HG02588 (cell line): ENCODE results near the gene PIGR.

Source experiments
- ATAC-seq: cut with Tn5 transposase; IDR thresholded peaks from one replicate; pipeline ENCODE4 v1.9.1; 2021; ENCODE audit warnings: mild to moderate bottlenecking, moderate library complexity; ENCODE audit not compliant: unreplicated experiment

Gene PIGR

DNA sequence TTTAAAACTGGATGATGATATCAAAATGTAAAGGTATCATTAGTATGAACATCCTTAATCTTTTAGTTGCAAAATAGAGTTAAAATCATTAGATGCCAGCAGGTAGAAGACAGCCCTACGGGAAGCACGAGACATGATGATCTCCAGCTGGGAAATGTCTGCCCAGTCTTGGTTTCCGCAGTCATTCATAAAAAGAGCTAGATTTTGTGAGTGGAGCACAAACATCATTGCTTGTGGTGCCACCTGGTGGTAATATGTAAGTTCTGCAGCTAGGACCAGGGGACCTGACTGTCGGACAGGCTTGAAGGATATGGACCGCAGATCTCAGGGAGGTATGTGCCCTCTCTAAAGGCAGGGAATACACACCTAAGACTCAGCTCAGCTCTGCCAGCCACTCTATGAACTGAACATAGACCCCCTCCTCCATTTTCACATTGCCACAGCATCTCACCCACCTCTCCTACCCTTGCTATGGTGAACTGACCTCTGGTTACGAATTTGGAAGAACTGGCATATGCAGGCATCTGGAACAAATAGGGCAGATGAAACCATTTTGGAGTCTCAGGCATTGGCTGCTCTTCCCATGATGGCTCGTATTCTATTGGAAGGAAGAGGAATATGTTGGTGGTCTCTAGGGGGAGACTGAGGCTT lies 33.7 kb downstream of the PIGR start:
- ATAC-seq: no peak

DNA sequence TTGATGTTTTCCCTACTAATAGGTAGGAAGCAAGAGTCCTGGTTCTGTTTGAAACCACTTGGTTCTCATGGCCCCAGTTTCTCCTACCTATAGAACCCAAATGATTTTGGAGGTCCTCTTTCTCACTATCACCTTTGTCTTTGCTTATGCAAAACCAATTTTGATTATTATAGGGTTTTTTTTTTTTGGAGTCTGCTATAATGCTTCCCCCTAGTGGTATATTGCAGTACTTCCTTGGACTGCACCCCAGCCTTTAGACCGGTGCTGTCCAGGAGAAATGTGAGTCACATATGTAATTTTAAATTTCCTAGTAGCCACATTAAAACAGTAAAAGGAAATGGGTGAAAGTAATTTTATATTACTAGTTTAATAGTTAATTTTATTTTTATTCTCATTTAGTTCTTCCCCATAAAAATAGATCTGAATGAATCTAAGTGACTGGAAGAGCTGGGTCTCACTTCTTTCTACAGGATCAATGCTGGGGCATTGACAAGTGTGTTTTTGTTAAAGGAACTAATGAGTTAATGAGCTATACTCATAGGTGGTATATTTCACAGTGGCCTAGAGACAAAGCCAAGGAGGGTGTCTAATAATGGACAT lies 35.1 kb downstream of the PIGR start:
- no peak for ATAC-seq

DNA sequence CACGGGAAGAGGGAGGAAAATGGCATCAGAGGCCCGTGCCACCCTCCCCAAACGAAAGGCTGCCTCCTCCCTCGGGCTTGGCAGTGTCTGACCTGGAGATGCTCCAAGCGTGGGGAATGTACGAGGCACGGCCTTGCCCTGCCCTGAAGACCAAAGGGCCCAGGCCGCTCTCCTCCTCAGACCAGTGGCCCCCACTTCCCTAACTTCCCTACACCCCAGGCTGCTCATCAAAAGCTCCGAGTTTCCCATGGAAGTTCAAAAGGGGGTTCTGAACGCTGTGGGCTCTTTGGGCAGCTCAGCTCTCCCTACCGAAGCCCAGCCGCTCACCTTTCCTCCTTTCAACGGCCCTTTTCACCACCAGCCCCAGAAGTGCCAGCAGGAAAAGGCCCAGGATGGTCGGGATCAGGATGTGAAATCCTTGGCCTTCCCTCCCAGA lies 36.4 kb downstream of the PIGR start:
- ATAC-seq: no peak

DNA sequence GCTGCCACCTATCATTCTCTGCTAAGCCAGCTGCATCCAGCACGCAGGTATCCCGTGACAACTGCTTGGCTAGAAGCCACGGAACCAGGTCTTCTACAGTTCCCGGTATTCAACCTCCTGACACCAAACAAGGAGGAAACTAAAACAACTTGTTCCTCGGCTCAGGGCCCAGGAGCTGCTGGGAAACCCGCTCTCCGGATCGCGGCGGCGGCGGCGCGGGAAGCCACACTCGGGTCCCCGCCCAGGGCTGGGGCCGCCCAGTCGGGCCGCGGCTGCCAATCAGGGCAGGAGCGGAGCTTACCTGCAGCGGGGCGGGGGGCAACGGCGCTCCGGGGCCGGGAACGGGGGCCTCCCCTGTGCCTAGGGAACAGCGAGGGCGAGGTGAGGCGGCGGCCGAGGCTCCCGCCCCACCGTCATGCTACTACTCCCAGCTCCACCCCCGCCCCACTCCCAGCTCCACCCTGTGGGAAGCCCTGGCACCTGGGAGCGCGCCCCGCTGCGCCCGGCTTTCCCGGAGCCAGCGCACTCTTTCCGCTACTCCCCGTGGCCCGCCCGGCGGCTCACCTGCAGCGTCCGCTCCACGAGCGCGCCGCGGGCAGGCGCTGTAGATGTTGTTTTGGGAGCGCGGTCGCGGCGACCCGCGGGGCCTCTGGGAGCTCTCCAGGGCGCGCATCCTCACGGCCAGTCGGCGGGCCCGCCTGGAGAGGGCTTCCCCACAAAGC lies 36.9 kb downstream of the PIGR start:
- ATAC-seq: no peak

DNA sequence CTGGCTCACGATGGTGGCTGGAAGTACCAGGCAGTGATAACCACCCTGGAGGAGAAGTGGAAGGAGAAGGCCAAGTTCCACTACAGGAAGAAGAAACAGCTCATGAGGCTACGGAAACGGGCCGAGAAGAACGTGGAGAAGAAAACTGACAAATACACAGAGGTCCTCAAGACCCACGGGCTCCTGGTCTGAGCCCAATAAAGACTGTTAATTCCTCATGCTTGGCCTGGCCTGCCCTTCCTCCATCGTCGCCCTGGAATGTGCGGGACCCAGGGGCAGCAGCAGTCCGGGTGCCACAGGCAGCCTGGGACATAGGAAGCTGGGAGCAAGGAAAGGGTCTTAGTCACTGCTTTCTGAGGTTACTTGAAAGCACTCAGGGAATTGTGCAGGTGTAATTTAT lies 38.2 kb downstream of the PIGR start:
- no peak for ATAC-seq

DNA sequence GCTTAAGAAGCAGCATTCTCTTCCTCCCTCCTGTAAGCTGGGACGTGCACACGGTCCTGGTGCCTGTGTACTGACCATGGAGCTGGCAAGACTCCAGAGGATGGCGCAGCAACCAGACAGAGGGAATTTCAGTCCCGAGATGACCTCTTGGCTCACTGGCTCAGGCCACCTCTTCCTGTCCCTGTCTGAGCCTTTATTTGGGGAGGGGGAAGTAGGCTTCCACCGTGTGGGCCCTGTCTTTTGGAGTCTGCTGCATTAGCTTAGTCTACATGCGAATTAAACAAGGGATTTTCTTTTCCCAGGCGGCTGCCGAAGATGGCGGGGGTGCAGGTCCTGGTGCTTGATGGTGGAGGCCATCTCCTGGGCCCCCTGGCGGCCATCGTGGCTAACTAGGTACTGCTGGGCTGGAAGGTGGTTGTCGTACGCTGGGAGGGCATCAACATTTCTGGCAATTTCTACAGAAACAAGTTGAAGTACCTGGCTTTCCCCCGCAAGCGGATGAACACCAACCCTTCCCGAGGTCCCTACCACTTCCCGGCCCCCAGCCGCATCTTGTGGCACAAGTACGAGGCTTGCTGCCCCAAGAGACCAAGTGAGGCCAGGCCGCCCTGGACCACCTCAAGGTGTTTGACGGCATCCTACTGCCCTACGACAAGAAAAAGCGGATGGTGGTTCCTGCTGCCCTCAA lies 38.8 kb downstream of the PIGR start:
- no peak for ATAC-seq

DNA sequence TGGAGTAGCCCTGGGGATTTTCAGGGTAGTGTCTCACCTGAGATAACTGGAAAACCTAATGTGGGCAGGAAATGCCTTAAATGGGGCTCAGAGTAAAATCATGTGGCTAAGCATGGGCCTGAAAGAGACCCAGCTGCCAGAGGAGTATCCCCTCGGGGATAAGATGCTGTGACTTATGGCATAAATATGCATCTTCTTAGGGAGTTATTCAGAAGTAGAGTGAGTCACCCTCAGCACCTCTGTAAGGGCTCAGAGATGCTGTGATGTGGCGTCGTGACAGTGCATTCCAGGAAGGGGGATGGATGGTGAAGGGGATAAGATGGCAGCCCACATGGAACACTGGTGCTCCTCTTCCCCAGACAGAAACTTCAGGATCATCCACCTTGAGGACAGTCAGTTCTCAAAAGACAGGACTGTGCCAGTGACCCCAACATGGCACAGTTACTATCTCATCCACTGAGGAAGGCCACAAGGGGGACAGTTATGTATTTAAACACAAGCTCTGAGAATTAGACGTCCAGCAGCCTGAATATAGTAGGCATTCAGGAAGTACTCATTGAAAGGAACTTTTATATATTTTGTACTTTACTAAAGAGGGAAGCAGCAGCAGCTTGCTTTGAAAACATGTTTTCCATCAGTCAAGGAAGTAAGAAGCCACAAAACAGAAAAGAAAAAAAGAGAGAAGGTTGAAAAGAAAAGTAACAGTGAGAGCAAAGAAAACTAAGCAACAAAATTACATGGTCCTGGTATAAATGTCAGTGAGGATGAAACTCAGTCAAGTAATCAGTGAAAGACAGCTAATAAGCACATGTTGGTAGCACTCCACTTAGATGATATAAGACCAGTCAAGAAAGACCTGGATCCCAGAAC lies 40.7 kb downstream of the PIGR start:
- ATAC-seq: peak; percentile 65

DNA sequence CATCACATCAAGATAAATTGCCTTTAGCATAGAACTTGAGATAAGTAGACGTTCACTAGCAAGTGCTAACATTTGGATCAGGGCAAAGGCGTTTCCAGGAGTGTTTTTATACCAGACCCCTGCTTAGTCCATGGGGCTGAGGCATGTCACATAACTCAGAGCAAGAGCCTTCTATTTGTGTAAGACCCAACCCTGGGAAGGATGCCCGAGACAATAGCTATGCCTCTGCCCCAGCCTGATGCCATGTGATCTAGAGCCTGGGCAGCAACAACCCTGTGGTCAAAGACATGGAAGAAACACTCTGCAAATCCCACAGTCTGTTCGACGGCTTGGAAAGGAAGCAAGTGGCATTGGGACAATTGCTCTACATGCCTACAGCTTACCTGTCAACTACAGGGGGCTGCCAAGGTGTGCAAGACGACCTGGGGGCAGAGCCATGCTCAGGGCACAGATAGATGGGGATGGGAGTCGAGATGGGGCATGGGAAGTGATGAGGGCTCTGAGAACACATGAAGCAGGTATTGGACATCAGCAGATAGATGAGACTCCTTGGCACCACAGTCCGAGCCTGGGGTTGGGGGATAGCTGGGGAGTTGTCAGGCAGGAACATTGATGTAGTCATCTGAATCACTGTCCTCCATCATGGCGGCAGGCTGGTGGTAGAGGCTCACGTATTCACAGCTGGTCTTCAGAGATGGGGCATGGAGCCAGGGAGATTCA lies 41.7 kb downstream of the PIGR start:
- no peak for ATAC-seq

DNA sequence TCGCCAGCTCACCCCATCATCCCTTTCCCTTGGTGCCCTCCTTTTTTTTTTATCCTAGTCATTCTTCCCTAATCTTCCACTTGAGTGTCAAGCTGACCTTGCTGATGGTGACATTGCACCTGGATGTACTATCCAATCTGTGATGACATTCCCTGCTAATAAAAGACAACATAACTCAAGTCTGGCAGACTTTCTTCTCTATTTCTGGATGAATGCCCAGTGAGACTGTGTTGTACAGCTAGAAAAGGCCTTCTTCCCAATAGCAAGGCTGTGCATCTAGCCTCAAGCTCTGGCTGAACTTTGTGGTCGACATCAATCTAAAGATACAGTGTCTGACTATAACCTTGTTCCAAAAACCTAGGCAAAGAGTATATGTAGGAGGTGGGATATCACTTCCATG lies 42.6 kb downstream of the PIGR start:
- ATAC-seq: no peak

DNA sequence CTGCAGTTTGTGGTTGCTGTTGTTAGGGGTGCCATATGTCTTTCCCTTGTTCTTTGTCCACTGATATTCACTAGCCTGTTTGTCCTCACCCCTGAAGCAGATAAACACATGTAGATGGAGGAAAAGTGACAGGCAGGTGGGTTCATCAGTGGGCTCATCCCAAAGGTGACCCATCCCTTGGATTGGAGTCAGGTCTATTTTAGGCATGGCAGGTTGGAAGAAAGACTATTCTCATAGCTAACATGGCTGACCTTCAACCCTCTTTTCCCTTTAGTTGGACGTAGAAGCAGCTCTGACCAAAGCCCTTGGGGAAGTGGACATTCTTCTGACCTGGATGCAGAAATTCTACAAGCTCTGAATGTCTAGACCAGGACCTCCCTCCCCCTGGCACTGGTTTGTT lies 43.6 kb downstream of the PIGR start:
- ATAC-seq: no peak

DNA sequence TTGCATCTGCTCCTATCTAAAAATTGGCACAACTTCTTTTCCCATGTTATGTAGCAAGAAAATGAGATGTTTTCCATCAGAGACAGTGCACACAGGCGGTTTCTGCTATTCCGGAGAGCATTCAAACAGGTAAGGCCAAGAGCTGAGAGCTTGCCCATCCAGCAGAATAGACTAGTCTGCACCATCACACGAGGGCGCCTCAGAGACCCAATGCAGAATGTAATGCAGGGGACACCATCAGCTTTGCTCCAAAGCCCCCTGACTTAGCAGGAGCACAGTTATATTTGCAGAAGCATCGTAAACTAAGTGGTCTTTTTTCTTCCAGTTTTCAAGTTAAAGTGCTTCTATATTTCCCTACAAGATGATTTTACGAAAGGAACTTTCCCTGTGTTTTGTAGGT lies 44.3 kb downstream of the PIGR start:
- ATAC-seq: no peak

DNA sequence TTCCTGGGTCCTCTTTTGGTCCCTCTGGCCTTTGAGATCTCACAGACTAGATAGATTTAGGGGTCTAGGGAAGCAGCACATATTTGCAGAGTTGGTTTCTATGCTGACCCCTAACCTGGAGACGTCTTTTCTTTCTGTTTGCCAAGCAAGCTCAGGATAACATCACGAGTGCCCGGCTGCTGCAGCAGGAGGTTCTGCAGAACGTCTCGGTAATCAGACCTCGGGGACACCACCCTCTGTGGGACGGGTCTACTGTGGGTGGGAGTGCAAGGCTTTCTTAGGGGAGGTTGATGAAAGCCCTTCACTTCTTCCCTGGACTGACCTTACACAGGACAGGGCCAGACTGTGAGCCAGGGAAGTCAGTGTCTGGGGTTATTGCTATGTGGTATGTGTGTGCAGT lies 46.1 kb downstream of the PIGR start:
- no peak for ATAC-seq

DNA sequence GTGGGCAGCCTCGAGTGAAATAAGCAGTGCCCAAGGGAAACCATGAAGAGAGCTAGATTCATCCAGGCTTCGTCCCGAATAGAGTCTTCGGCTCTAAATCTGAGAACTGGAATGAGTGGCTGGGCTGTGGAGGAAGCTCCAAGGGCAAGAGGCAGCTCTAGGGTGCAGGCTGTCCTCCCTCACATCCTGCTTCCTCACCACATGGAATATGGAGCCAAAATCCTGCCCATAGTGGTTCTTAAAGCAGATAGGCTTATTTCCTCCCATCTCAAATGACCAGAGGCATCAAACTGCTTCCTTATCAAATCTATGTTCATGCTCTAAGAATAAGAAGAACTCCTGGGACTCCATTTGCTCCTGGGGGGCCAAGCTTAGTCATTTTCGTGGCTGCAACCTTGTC lies 46.5 kb downstream of the PIGR start:
- ATAC-seq: no peak

DNA sequence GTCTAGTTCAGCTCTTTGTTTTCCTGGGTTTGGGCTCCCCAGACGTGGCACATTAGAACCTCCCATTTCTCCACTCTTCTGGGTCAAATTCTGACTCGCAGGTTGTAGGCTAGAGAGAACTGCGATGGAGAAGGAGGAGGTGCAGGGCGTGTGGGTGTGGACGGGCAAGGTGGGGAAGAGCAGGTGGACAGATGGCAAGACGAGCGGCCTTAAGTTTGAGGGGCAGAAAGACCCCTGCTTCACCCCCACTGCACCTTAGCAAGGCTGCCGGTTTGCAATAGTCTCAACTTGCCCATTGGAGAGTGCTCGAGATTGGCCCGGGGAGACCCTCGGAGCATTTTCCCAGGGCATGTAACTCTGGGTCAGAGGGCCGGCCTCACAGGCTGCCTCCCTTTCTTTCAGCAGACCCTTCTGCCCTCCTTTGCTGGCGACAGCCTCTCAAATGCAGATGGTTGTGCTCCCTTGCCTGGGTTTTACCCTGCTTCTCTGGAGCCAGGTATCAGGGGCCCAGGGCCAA lies 47.3 kb downstream of the PIGR start:
- no peak for ATAC-seq

DNA sequence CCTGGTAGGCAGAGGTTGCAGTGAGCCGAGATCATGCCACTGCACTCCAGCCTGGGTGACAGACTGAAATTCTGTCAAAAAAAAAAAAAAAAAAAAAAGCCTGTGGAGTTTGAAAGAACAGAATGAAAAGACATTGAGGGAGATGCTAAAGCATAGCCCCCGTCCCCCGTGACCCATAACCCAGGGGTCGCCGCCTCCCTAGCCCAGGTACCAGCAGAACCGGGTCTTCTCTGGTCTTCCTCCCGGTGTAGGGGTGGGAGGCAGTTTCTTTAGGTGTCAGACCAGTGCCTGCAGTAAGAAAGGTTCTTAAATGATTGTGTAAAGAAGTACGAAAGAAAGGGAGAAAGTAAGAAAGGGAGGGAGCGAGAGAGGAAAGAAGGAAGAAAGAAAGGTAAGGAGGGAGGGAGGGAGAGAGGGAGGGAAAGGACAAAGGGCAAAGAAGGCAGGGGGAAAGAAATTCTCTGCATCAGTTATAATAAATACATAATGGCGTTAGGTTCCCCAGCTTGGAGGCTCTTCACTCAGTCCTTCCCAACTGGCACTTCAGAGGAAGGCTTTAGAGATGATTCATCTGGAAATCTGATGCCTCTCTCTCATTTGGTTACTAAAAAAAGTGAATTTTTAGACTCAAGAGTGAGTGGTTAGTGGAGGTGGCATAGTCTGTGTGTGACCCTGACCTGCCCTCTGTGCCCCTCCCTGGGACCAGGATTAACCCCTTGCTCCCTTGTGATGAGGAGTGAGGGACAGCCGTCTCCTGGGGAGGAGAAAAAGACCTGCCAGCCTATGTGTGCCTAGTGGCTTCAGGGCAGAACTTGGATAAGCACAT lies 48.0 kb downstream of the PIGR start:
- no peak for ATAC-seq

DNA sequence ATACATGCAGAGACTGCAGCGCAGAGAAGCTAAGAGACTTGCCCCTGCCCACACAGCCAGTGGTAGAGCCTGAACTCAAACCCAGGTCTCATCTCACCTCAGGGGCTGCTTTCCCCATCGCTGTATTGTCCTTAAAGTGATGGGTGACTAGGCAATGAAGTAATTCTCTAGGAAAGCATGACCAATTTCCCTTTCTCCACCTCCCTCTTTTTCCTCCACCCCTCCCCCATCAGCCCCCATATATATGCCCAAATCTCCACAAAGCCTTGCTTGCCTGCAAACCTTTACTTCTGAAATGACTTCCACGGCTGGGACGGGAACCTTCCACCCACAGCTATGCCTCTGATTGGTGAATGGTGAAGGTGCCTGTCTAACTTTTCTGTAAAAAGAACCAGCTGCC lies 49.1 kb downstream of the PIGR start, which contains the start of gene IL24:
Gene IL24, plus strand, starts transcription at position 269 of the 400 bp plus-strand sequence. CDS start 390 bp downstream, outside the sequence.
- no peak for ATAC-seq

DNA sequence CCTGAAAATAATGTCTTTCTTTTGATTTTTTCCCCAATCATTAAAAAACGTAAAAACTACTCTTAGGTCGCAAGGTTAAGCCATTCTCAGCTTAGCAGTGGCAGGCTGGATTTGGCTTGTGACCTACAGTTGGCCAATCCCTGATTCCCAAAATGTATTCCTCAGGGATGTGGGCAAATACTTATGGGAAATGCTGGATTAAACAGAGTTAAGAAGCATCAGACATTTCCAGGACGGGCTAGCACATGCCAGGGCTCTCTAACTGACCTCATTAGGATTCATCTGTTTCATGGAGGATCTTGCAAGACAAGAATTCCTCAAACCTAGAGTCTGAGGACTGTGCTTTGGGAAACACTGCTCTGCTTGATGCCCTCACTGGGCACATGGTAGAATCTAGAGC lies 50.0 kb downstream of the PIGR start:
- ATAC-seq: no peak

DNA sequence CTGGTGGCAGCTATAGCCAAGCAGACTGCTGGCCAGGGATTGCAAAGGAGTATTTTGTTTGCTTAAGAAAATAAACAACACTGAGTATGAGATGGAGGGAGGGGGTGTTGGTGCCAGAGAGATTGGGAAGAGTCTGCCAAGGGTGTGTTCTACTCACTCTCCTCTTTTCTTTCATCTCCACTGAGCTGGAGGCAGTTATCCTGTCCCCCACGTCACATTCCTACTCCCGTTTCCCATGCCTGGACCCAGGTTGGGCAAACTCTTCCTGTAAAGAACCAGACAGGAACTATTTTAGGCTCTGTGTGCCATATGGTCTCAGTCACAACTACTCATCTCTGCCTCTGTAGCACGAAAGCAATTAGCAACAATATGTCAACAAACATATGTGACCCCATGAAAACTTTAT lies 50.4 kb downstream of the PIGR start:
- ATAC-seq: no peak

DNA sequence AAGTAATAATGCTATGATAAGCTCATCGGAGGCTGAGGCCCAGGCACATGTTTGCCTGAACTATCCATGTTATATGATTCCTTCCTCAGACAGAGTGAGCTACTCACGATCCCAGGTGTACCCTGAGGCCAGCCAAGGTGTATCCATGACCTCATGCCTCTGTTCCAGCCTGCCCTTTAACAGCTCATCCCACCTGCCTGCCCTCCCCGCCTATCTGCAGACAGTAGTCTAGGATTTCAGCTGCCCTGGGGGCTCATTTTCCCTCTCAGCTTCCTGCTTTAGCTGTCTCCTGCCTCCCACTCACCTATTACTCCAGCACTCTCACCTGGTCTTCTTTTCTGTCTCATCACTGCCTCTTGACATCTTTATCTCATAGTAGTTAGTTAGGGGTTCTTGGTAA lies 50.9 kb downstream of the PIGR start:
- no peak for ATAC-seq
